IMR-90 (cell line): ENCODE measurements around the gene ACHE. TPM values are rescaled to one million over a fixed set of nuclear protein-coding genes. Genes with fewer than 3 reads are reported as not detected.

Experiments used
- ATAC-seq: fragments of 200-7000 bp; cut with Tn5 transposase; 2 replicates; pipeline ENCODE4 v1.9.1; 2020; ENCODE audit warnings: low read depth, mild to moderate bottlenecking, moderate library complexity
- BruUV-seq: library from RNA; stranded (reverse); fragments of 400-500 nt; replicated peaks from 2 replicates; lab custom pipeline; 2021; lab: Mats Ljungman, UMichigan
- CTCF ChIA-PET: fragments of 300-600 bp; formaldehyde crosslinking; extraction: SDS; loops from one replicate; lab custom pipeline; 2021; ENCODE audit warnings: antibody characterized with exemption; lab: Yijun Ruan, JAX
- POLR2A ChIA-PET: fragments of 300-600 bp; sonication (Branson Sonifier 250); formaldehyde crosslinking; loops from one replicate; lab custom pipeline; 2022; ENCODE audit warnings: antibody characterized with exemption; ENCODE audit not compliant: unreplicated experiment; lab: Charles Lee
- DNase-seq: peaks from one replicate; pipeline ENCODE4 v3.0.0; 2013
- H2AFZ ChIP-seq: replicated peaks from 2 replicates; pipeline ENCODE3; 2013; ENCODE audit warnings: low read length, mild to moderate bottlenecking; ENCODE audit not compliant: poor library complexity
- H2AK5ac ChIP-seq: 2 replicates; pipeline ENCODE4 v1.6.1; 2013; ENCODE audit warnings: low read depth, low read length, inconsistent platforms
- H2AK9ac ChIP-seq: replicated peaks from 2 replicates; pipeline ENCODE3; 2013; ENCODE audit warnings: mild to moderate bottlenecking, low read depth, low read length, moderate library complexity; ENCODE audit not compliant: poor library complexity
- H2BK120ac ChIP-seq: 2 replicates; pipeline ENCODE4 v1.6.1; 2013; ENCODE audit warnings: low read depth, low read length, inconsistent platforms
- H2BK15ac ChIP-seq: 3 replicates; pipeline ENCODE4 v1.6.1; 2013; ENCODE audit warnings: low read depth, low read length, inconsistent platforms
- H2BK20ac ChIP-seq: 2 replicates; pipeline ENCODE4 v1.6.1; 2013; ENCODE audit warnings: low read depth, mild to moderate bottlenecking, inconsistent platforms, low read length, moderate library complexity
- H2BK5ac ChIP-seq: 2 replicates; pipeline ENCODE4 v1.6.1; 2013; ENCODE audit warnings: mild to moderate bottlenecking, low read depth, low read length, inconsistent platforms; ENCODE audit not compliant: poor library complexity, severe bottlenecking
- H3K14ac ChIP-seq: replicated peaks from 2 replicates; pipeline ENCODE4 v1.6.1; 2013; ENCODE audit warnings: low read depth, low read length, inconsistent platforms
- H3K18ac ChIP-seq: 2 replicates; pipeline ENCODE4 v1.6.1; 2013; ENCODE audit warnings: low read depth, low read length, control low read depth
- H3K23ac ChIP-seq: 2 replicates; pipeline ENCODE4 v1.6.1; 2013; ENCODE audit warnings: low read depth, low read length, inconsistent platforms
- H3K27ac ChIP-seq: 2 replicates; pipeline ENCODE4 v1.5.1; 2013; ENCODE audit warnings: mild to moderate bottlenecking, control low read depth, low read length; ENCODE audit not compliant: insufficient read depth
- H3K27me3 ChIP-seq: 2 replicates; pipeline ENCODE4 v1.6.1; 2013; ENCODE audit warnings: low read length; ENCODE audit not compliant: control insufficient read depth, insufficient read depth
- H3K36me3 ChIP-seq: 2 replicates; pipeline ENCODE4 v1.6.1; 2013; ENCODE audit warnings: low read length, mixed read lengths; ENCODE audit not compliant: control insufficient read depth, insufficient read depth
- H3K4ac ChIP-seq: 2 replicates; pipeline ENCODE4 v1.6.1; 2013; ENCODE audit warnings: low read depth, low read length, inconsistent platforms
- H3K4me1 ChIP-seq: 2 replicates; pipeline ENCODE4 v1.6.1; 2013; ENCODE audit warnings: low read length, mixed read lengths; ENCODE audit not compliant: control insufficient read depth, insufficient read depth
- H3K4me2 ChIP-seq: 2 replicates; pipeline ENCODE4 v1.6.1; 2013; ENCODE audit warnings: low read depth, mild to moderate bottlenecking, control low read depth, low read length, moderate library complexity
- H3K4me3 ChIP-seq: 2 replicates; pipeline ENCODE4 v1.5.1; 2013; ENCODE audit warnings: low read depth, mild to moderate bottlenecking, control low read depth, low read length, moderate library complexity; ENCODE audit not compliant: insufficient read depth
- H3K56ac ChIP-seq: 2 replicates; pipeline ENCODE4 v1.6.1; 2013; ENCODE audit warnings: low read length, inconsistent platforms; ENCODE audit not compliant: insufficient read depth; ENCODE audit errors: extremely low read depth
- H3K79me1 ChIP-seq, 2 experiments: 2 replicates each; pipeline ENCODE4 v1.6.1; 2013; ENCODE audit warnings: low read length in 2 of 2, inconsistent platforms in 1 of 2, low read depth in 1 of 2
- H3K9ac ChIP-seq: 2 replicates; pipeline ENCODE4 v1.6.1; 2013; ENCODE audit warnings: low read depth, low read length, control low read depth
- H3K9me1 ChIP-seq: 2 replicates; pipeline ENCODE4 v1.6.1; 2013; ENCODE audit warnings: low read length, inconsistent platforms; ENCODE audit not compliant: insufficient read depth
- H3K9me3 ChIP-seq: 2 replicates; pipeline ENCODE4 v1.6.1; 2013; ENCODE audit warnings: low read length; ENCODE audit not compliant: control insufficient read depth, insufficient read depth
- H4K20me1 ChIP-seq: 2 replicates; pipeline ENCODE4 v1.6.1; 2013; ENCODE audit warnings: low read length, inconsistent platforms; ENCODE audit not compliant: insufficient read depth
- H4K5ac ChIP-seq: 2 replicates; pipeline ENCODE4 v1.6.1; 2013; ENCODE audit warnings: mild to moderate bottlenecking, low read depth, low read length, control low read depth
- H4K8ac ChIP-seq, 2 experiments: 2 replicates each; pipeline ENCODE4 v1.6.1; 2013; ENCODE audit warnings: low read depth in 2 of 2, low read length in 2 of 2, control low read depth in 1 of 2, inconsistent platforms in 1 of 2
- H4K91ac ChIP-seq: 2 replicates; pipeline ENCODE4 v1.6.1; 2013; ENCODE audit warnings: low read depth, low read length, inconsistent platforms; ENCODE audit not compliant: insufficient read depth
- BHLHE40 ChIP-seq: fragments of 150-350 bp; IDR thresholded peaks from 2 replicates; pipeline ENCODE4 v1.6.1; 2016; ENCODE audit warnings: mild to moderate bottlenecking, low read depth, low read length
- CEBPB ChIP-seq: IDR thresholded peaks from 2 replicates; pipeline ENCODE4 v1.6.1; 2012; ENCODE audit warnings: low read depth, low read length, improper control_type of control experiment
- CHD1 ChIP-seq: IDR thresholded peaks from 2 replicates; pipeline ENCODE4 v1.6.1; 2012; ENCODE audit warnings: low read depth, low read length, improper control_type of control experiment
- FOS ChIP-seq: fragments of 150-350 bp; IDR thresholded peaks from 2 replicates; pipeline ENCODE4 v1.6.1; 2016; ENCODE audit warnings: low read depth, low read length
- MAFK ChIP-seq: IDR thresholded peaks from 2 replicates; pipeline ENCODE4 v1.6.1; 2012; ENCODE audit warnings: low read depth, low read length, improper control_type of control experiment
- MAZ ChIP-seq: IDR thresholded peaks from 2 replicates; pipeline ENCODE4 v1.6.1; 2012; ENCODE audit warnings: low read depth, mild to moderate bottlenecking, low read length, improper control_type of control experiment, moderate library complexity, borderline replicate concordance
- MXI1 ChIP-seq: IDR thresholded peaks from 2 replicates; pipeline ENCODE4 v1.6.1; 2012; ENCODE audit warnings: low read depth, mild to moderate bottlenecking, low read length, moderate library complexity, borderline replicate concordance
- NFE2L2 ChIP-seq: fragments of 150-350 bp; IDR thresholded peaks from 2 replicates; pipeline ENCODE4 v1.6.1; 2016; ENCODE audit warnings: low read depth, mild to moderate bottlenecking, low read length
- POLR2A ChIP-seq: IDR thresholded peaks from 2 replicates; pipeline ENCODE4 v1.6.1; 2012; ENCODE audit warnings: mild to moderate bottlenecking, low read depth, low read length
- RAD21 ChIP-seq: IDR thresholded peaks from 2 replicates; pipeline ENCODE4 v1.6.1; 2012; ENCODE audit warnings: low read length, improper control_type of control experiment
- RCOR1 ChIP-seq: IDR thresholded peaks from 2 replicates; pipeline ENCODE4 v1.6.1; 2012; ENCODE audit warnings: mild to moderate bottlenecking, low read length, improper control_type of control experiment; ENCODE audit not compliant: insufficient replicate concordance
- RFX5 ChIP-seq: IDR thresholded peaks from 2 replicates; pipeline ENCODE4 v1.8.0; 2012; ENCODE audit warnings: low read depth, mild to moderate bottlenecking, low read length, moderate library complexity
- SMC3 ChIP-seq: fragments of 150-350 bp; IDR thresholded peaks from 2 replicates; pipeline ENCODE4 v1.6.1; 2016; ENCODE audit warnings: low read depth, mild to moderate bottlenecking, antibody characterized with exemption, low read length, moderate library complexity
- WGBS, 2 experiments: methylation state at CpG; one replicate each; pipeline versions ENCODE4 v1.1.5 to v1.1.7; 2013; ENCODE audit warnings: missing lambda C conversion rate in 2 of 2; ENCODE audit not compliant: insufficient read length in 1 of 2; ENCODE audit errors: extremely low coverage in 2 of 2; 5-methylcytosine and 5-hydroxymethylcytosine counted together
- dilution Hi-C: fragments of 300-500 bp; cut with HindIII; formaldehyde crosslinking; loops from one replicate; pipeline ENCODE4 v1.14.3; 2018; ENCODE audit warnings: low sequenced_read_pairs; ENCODE audit not compliant: unreplicated experiment
- in situ Hi-C: fragments of 300-500 bp; cut with MboI; formaldehyde crosslinking; loops from 3 replicates; pipeline ENCODE4 v1.14.3; 2019; ENCODE audit warnings: low sequenced_read_pairs, inconsistent platforms, mixed read lengths
- intact Hi-C: fragments of 100-400 bp; cut with micrococcal nuclease; formaldehyde crosslinking; loops from 2 replicates; pipeline ENCODE4 v1.10.0; 2022
- polyA plus RNA-seq, 3 experiments: library from polyadenylated mRNA; depleted of rRNA; stranded (reverse); fragments of >200 nt; gene quantifications; 2 replicates each; pipeline ENCODE4 v1.2.3, GENCODE V29; 2012; ENCODE audit warnings: low replicate concordance in 1 of 3
- total RNA-seq: library from RNA; depleted of rRNA; stranded (reverse); fragments of >200 nt; gene quantifications from 2 replicates; pipeline ENCODE4 v1.2.3, GENCODE V29; 2012
- TF ChIP-seq, protein P1 (sequence below): fragments of 150-350 bp; IDR thresholded peaks from 2 replicates; pipeline ENCODE4 v1.6.1; 2016; ENCODE audit warnings: low read depth, mild to moderate bottlenecking, low read length, moderate library complexity, borderline replicate concordance
- TF ChIP-seq, protein P2 (sequence below): fragments of 150-350 bp; IDR thresholded peaks from 2 replicates; pipeline ENCODE4 v1.6.1; 2017; ENCODE audit warnings: mild to moderate bottlenecking, antibody characterized with exemption, low read length, low read depth
- TF ChIP-seq, protein P3 (sequence below): conservative IDR thresholded peaks from 2 replicates; pipeline ENCODE4 v1.5.1; 2012; ENCODE audit warnings: mild to moderate bottlenecking, low read depth, low read length, improper control_type of control experiment

Gene ACHE
- total and polyA plus RNA-seq, 2 of the 4 experiments (the other 2 are of a cell fraction): 0.41 TPM; not detected in 1

DNA sequence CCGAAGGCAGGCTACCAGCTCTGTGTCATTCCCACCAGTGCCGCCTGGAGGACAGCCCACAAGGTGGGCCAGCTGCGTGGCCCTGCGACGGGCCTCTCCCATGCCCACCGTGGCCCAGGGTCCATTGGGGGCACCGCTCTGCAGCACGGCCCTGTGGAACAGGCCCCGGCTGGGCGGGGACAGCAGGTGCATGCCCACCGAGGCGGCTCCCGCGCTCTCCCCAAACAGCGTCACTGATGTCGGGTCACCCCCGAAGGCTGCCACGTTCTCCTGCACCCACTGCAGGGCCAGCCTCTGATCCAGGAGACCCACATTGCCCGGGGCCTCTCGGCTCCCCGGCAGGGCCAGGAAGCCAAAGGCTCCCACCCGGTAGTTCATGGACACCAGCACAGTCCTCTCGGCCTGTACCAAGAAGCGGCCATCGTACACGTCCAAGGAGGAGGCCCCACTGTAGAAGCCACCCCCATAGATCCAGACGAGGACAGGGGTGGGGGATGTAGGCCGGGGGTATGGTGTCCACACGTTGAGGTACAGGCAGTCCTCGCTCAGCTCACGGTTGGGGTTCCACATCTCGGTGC lies 2.3 kb downstream of the ACHE start:
- ATAC-seq (no peak), DNase-seq (no peak)
- Histone ChIP-seq H3K9ac (no peak overlapping the region), H2AK9ac (no peak overlapping the region), H3K56ac (no peak overlapping the region), H2BK15ac (no peak overlapping the region), H4K91ac (no peak overlapping the region), H3K36me3 (peaks cover 4% of the 10 kb centered on the region), H2BK120ac (no peak overlapping the region), H3K14ac (no peak overlapping the region), H3K4me3 (no peak overlapping the region), H2BK20ac (no peak overlapping the region), H3K27ac (no peak overlapping the region), H3K23ac (no peak overlapping the region), H3K4me2 (no peak overlapping the region), H3K27me3 (peaks cover 30% of the 10 kb centered on the region), H3K9me3 (peaks cover 2% of the 10 kb centered on the region; the same call in 1 of the 2 replicates), H2BK5ac (no peak overlapping the region), H4K8ac (no peak overlapping the region), H3K18ac (no peak overlapping the region), H3K79me1 (peaks cover under 1 to 5% of the 10 kb centered on the region in 2 experiments; a peak in 3 of 4 replicates), H2AFZ (no peak overlapping the region), H2AK5ac (0 out of 2 replicates have a peak overlapping the region, but pooled peaks have one; percentile 9), H3K4me1 (peaks cover 11% of the 10 kb centered on the region), H3K9me1 (peaks cover 3% of the 10 kb centered on the region; the same call in 1 of the 2 replicates), H4K20me1 (peaks cover 10% of the 10 kb centered on the region; the same call in 1 of the 2 replicates), H4K5ac (no peak overlapping the region), H3K4ac (no peak overlapping the region)
- intact Hi-C loops: no loop called here
- ChIA-PET POLR2A (no interaction called here), CTCF (no interaction called here)
- TF ChIP-seq MAZ (no peak), FOS (no peak), SMC3 (no peak), POLR2A (no peak), NFE2L2 (no peak), MAFK (no peak), BHLHE40 (no peak), MXI1 (no peak), CHD1 (no peak), RFX5 (no peak), CEBPB (no peak), RCOR1 (no peak), RAD21 (no peak)
- TF ChIP-seq, protein P1, sequence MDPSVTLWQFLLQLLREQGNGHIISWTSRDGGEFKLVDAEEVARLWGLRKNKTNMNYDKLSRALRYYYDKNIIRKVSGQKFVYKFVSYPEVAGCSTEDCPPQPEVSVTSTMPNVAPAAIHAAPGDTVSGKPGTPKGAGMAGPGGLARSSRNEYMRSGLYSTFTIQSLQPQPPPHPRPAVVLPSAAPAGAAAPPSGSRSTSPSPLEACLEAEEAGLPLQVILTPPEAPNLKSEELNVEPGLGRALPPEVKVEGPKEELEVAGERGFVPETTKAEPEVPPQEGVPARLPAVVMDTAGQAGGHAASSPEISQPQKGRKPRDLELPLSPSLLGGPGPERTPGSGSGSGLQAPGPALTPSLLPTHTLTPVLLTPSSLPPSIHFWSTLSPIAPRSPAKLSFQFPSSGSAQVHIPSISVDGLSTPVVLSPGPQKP: no peak
- TF ChIP-seq, protein P2, sequence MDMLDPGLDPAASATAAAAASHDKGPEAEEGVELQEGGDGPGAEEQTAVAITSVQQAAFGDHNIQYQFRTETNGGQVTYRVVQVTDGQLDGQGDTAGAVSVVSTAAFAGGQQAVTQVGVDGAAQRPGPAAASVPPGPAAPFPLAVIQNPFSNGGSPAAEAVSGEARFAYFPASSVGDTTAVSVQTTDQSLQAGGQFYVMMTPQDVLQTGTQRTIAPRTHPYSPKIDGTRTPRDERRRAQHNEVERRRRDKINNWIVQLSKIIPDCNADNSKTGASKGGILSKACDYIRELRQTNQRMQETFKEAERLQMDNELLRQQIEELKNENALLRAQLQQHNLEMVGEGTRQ: no peak
- TF ChIP-seq, protein P3, sequence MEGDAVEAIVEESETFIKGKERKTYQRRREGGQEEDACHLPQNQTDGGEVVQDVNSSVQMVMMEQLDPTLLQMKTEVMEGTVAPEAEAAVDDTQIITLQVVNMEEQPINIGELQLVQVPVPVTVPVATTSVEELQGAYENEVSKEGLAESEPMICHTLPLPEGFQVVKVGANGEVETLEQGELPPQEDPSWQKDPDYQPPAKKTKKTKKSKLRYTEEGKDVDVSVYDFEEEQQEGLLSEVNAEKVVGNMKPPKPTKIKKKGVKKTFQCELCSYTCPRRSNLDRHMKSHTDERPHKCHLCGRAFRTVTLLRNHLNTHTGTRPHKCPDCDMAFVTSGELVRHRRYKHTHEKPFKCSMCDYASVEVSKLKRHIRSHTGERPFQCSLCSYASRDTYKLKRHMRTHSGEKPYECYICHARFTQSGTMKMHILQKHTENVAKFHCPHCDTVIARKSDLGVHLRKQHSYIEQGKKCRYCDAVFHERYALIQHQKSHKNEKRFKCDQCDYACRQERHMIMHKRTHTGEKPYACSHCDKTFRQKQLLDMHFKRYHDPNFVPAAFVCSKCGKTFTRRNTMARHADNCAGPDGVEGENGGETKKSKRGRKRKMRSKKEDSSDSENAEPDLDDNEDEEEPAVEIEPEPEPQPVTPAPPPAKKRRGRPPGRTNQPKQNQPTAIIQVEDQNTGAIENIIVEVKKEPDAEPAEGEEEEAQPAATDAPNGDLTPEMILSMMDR: no peak
- in situ Hi-C loops: loop anchor here (5.0 to 10.0 kb wide), 2 partner anchors 164 to 391 kb away; no protein-coding TSS in a partner anchor
- 98% methylated on average over 12 of the region's 32 CpGs; no CpG with 5 or more reads in 1 of the 2 experiments for WGBS, 2 experiments
- dilution Hi-C loops: no loop called here
- no TSS peak for BruUV-seq
